Measurements from ENCODE around the gene SLC27A3.

The SLC27A3 gene

GRCh38 chr1:153798468-153798780, 23.2 kb downstream of the SLC27A3 start:
- DNase-seq (ENCODE audit: extremely low read depth, low read depth) = no peak
- no peak for TF ChIP-seq CTCF (IDR thresholded peaks at IDR 0.05; ENCODE audit: low read depth, low read length)

- DNase-seq (ENCODE audit: extremely low read depth, low read depth) = no peak
- no peak for TF ChIP-seq CTCF (IDR thresholded peaks at IDR 0.05; ENCODE audit: low read depth, low read length)
Observed at GRCh38 chr1:153799016-153799415, 23.8 kb downstream of the SLC27A3 start.

GRCh38 chr1:153799566-153800465, 24.6 kb downstream of the SLC27A3 start:
- no peak for DNase-seq (ENCODE audit: extremely low read depth, low read depth)
- no peak for TF ChIP-seq CTCF (IDR thresholded peaks at IDR 0.05; ENCODE audit: low read depth, low read length)

GRCh38 chr1:153800516-153800915, 25.3 kb downstream of the SLC27A3 start:
- no peak for DNase-seq (ENCODE audit: extremely low read depth, low read depth)
- no peak for TF ChIP-seq CTCF (IDR thresholded peaks at IDR 0.05; ENCODE audit: low read depth, low read length)

- no peak for TF ChIP-seq CTCF (IDR thresholded peaks at IDR 0.05; ENCODE audit: low read depth, low read length)
- DNase-seq (ENCODE audit: extremely low read depth, low read depth) = no peak
Observed at GRCh38 chr1:153801028-153801625, 25.9 kb downstream of the SLC27A3 start.

DNA sequence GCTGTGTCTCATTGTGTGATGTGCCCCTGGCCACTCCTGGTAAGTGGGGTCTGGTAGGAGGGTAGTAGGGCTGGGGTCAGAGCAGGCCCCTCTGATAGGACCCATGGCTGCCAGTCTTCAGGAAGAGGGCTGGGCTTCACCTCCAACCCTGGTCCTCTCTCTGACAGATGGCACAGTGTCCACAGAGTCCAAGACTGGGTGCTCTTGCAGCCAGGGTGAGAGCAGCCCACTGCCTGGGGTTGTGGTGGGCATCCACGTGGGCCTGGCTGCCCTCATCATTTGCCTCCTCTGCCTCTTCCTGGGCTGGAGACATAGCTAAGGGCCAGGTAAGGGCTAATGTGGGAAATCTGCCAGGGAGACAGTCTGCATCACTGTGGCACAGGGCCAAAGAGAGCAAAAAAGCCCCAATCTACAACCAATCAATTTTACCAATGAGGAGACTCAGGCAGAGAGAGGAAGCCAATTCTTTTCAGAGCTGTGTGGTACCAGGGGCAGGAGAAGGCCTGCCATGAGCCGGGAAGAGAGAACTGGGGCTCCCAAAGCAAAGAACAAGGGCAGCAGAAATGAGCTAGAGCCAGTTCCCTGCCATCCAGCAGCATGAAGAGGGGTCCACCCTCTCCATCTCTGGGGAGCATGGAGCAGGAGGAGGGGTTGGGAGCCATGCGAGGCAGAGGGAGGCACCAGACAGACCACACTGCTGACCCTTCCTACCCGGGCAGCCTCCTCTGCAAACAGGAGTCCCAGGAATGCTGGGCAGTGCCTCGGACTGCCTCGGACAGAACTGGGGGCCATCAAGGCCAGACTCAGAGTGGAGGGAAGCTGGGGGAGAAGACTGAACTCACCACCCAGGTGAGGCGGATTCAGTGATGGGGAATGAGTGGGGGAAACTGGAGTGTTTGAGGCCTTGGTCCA, 26.8 kb downstream of the SLC27A3 start:
- no peak for DNase-seq (ENCODE audit: extremely low read depth, low read depth)
- no peak for TF ChIP-seq CTCF (IDR thresholded peaks at IDR 0.05; ENCODE audit: low read depth, low read length)

All from AG09319 (cell line).